SK-N-SH treated with all-trans-retinoic acid at 6 μM for 48 hours (cell line): ENCODE measurements around the gene DHRS7B.
"Not testable (repeated sequence)": the region's sequence is repeated elsewhere in the genome, so short reads cannot be mapped to it uniquely, and the experiment has no call there.

Source experiments
- ATAC-seq: fragments of 200-7000 bp; cut with Tn5 transposase; 3 replicates; pipeline ENCODE4 v1.9.1; 2020; ENCODE audit warnings: mild to moderate bottlenecking, moderate library complexity
- ARNTL ChIP-seq: fragments of 450-650 bp; formaldehyde crosslinking; IDR thresholded peaks from 2 replicates; pipeline ENCODE4 v1.5.0; 2020; ENCODE audit warnings: low read depth, mild to moderate bottlenecking, moderate library complexity, borderline replicate concordance
- BACH2 ChIP-seq: fragments of 250-450 bp; sonication (Bioruptor Pico); IDR thresholded peaks from 2 replicates; pipeline ENCODE4 v1.9.0; 2021; ENCODE audit warnings: mild to moderate bottlenecking, borderline replicate concordance
- CSDC2 ChIP-seq: fragments of 250-450 bp; sonication (Bioruptor Pico); IDR thresholded peaks from 2 replicates; pipeline ENCODE4 v1.5.0; 2020; ENCODE audit warnings: mild to moderate bottlenecking, moderate library complexity
- OSR1 ChIP-seq: fragments of 250-450 bp; sonication (Bioruptor Pico); IDR thresholded peaks from 2 replicates; pipeline ENCODE4 v1.8.0; 2022; ENCODE audit warnings: moderate library complexity, mild to moderate bottlenecking, inconsistent platforms
- PPARA ChIP-seq: fragments of 250-450 bp; sonication (Bioruptor Pico); IDR thresholded peaks from 2 replicates; pipeline ENCODE4 v1.5.0; 2020; ENCODE audit warnings: mild to moderate bottlenecking, borderline replicate concordance
- RARB ChIP-seq: fragments of 250-450 bp; sonication (Bioruptor Pico); IDR thresholded peaks from 2 replicates; pipeline ENCODE4 v1.8.0; 2021; ENCODE audit warnings: mild to moderate bottlenecking, moderate library complexity
- SNAI2 ChIP-seq: fragments of 250-450 bp; sonication (Bioruptor Pico); IDR thresholded peaks from 2 replicates; pipeline ENCODE4 v1.5.0; 2020; ENCODE audit warnings: mild to moderate bottlenecking, moderate library complexity
- TCF4 ChIP-seq: fragments of 250-450 bp; sonication (Bioruptor Pico); IDR thresholded peaks from 2 replicates; pipeline ENCODE4 v1.8.0; 2021; ENCODE audit warnings: mild to moderate bottlenecking, moderate library complexity, borderline replicate concordance
- ZC3H10 ChIP-seq: fragments of 250-450 bp; sonication (Bioruptor Pico); IDR thresholded peaks from 2 replicates; pipeline ENCODE4 v1.5.1; 2021; ENCODE audit warnings: mild to moderate bottlenecking, moderate library complexity
- ZFP3 ChIP-seq: fragments of 250-450 bp; sonication (Bioruptor Pico); IDR thresholded peaks from 2 replicates; pipeline ENCODE4 v1.5.0; 2020; ENCODE audit warnings: mild to moderate bottlenecking, moderate library complexity
- ZFP30 ChIP-seq: fragments of 450-650 bp; formaldehyde crosslinking; IDR thresholded peaks from 2 replicates; pipeline ENCODE4 v1.5.0; 2022; ENCODE audit warnings: mild to moderate bottlenecking, moderate library complexity
- ZNF565 ChIP-seq: fragments of 450-650 bp; formaldehyde crosslinking; conservative IDR thresholded peaks from 2 replicates; pipeline ENCODE4 v1.5.0; 2020; ENCODE audit warnings: low read depth, mild to moderate bottlenecking, moderate library complexity
- ZNF8 ChIP-seq: fragments of 450-650 bp; formaldehyde crosslinking; IDR thresholded peaks from 2 replicates; pipeline ENCODE4 v1.5.0; 2020; ENCODE audit warnings: mild to moderate bottlenecking, moderate library complexity
- TF ChIP-seq, protein P1 (sequence below): fragments of 250-450 bp; sonication (Bioruptor Pico); IDR thresholded peaks from 2 replicates; pipeline ENCODE4 v1.8.0; 2020; ENCODE audit warnings: mild to moderate bottlenecking, moderate library complexity, borderline replicate concordance
- TF ChIP-seq, protein P2 (sequence below): fragments of 250-450 bp; sonication (Bioruptor Pico); IDR thresholded peaks from 2 replicates; pipeline ENCODE4 v1.5.0; 2020; ENCODE audit warnings: mild to moderate bottlenecking, moderate library complexity
- TF ChIP-seq, protein P3 (sequence below): fragments of 250-450 bp; sonication (Bioruptor Pico); IDR thresholded peaks from 2 replicates; pipeline ENCODE4 v1.8.0; 2021; ENCODE audit warnings: low read depth, mild to moderate bottlenecking, moderate library complexity, borderline replicate concordance
- TF ChIP-seq, protein P4 (sequence below): fragments of 250-450 bp; sonication (Bioruptor Pico); IDR thresholded peaks from 2 replicates; pipeline ENCODE4 v1.5.1; 2021; ENCODE audit warnings: mild to moderate bottlenecking, moderate library complexity

DHRS7B gene

DNA sequence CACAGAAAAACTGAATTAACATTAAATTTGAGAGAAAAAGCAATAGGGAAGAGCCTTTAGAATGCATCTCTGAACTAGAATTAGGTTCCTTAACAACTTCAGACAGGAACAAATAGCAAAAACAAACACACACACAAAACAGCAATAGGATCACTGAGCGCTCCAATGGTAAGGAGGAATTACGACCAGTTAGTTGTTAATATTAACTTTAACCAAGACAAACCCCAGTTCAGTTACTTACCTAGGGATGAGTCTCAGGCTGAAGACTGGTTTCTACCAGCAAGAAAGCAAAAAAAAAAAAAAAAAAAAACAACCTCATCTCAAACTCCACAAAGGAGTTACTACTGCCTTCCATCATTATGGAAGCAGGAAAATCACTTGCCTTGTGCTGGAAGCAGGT, 14.6 kb downstream of the DHRS7B start:
- TF ChIP-seq ARNTL (CRISPR knock-in tag): no peak
- no peak for TF ChIP-seq ZFP30 (CRISPR knock-in tag)
- no peak for TF ChIP-seq BACH2 (CRISPR knock-in tag)
- TF ChIP-seq, protein P1, sequence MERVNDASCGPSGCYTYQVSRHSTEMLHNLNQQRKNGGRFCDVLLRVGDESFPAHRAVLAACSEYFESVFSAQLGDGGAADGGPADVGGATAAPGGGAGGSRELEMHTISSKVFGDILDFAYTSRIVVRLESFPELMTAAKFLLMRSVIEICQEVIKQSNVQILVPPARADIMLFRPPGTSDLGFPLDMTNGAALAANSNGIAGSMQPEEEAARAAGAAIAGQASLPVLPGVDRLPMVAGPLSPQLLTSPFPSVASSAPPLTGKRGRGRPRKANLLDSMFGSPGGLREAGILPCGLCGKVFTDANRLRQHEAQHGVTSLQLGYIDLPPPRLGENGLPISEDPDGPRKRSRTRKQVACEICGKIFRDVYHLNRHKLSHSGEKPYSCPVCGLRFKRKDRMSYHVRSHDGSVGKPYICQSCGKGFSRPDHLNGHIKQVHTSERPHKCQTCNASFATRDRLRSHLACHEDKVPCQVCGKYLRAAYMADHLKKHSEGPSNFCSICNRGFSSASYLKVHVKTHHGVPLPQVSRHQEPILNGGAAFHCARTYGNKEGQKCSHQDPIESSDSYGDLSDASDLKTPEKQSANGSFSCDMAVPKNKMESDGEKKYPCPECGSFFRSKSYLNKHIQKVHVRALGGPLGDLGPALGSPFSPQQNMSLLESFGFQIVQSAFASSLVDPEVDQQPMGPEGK: no peak
- TF ChIP-seq CSDC2 (CRISPR knock-in tag): no peak
- TF ChIP-seq ZC3H10 (CRISPR knock-in tag): no peak
- no peak for TF ChIP-seq ZFP3 (CRISPR knock-in tag)
- no peak for TF ChIP-seq ZNF8 (CRISPR knock-in tag)
- no peak for TF ChIP-seq SNAI2 (CRISPR knock-in tag)
- TF ChIP-seq, protein P2, sequence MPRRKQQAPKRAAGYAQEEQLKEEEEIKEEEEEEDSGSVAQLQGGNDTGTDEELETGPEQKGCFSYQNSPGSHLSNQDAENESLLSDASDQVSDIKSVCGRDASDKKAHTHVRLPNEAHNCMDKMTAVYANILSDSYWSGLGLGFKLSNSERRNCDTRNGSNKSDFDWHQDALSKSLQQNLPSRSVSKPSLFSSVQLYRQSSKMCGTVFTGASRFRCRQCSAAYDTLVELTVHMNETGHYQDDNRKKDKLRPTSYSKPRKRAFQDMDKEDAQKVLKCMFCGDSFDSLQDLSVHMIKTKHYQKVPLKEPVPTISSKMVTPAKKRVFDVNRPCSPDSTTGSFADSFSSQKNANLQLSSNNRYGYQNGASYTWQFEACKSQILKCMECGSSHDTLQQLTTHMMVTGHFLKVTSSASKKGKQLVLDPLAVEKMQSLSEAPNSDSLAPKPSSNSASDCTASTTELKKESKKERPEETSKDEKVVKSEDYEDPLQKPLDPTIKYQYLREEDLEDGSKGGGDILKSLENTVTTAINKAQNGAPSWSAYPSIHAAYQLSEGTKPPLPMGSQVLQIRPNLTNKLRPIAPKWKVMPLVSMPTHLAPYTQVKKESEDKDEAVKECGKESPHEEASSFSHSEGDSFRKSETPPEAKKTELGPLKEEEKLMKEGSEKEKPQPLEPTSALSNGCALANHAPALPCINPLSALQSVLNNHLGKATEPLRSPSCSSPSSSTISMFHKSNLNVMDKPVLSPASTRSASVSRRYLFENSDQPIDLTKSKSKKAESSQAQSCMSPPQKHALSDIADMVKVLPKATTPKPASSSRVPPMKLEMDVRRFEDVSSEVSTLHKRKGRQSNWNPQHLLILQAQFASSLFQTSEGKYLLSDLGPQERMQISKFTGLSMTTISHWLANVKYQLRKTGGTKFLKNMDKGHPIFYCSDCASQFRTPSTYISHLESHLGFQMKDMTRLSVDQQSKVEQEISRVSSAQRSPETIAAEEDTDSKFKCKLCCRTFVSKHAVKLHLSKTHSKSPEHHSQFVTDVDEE: no peak
- no peak for TF ChIP-seq OSR1 (CRISPR knock-in tag)
- ATAC-seq: no peak

DNA sequence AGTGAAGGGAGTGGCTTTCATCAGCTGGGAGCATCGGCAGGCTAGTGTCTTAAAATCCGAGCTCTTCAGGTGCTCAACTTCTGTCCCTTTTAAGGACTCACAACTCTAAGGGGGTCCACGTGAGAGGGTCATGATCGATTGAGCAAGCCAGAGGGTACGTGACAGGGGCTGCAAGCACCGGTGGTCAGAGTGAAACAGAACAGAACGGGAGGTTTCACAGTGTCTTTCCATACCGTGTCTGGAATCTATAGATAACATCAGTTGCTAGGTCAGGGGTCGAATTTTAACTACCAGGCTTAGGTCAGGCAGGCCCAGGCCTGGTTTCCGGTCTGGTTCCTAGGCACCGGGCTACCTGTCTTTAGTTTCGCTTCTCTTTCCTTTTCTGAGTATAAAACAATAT, 15.3 kb downstream of the DHRS7B start:
- not testable (repeated sequence) for ATAC-seq

DNA sequence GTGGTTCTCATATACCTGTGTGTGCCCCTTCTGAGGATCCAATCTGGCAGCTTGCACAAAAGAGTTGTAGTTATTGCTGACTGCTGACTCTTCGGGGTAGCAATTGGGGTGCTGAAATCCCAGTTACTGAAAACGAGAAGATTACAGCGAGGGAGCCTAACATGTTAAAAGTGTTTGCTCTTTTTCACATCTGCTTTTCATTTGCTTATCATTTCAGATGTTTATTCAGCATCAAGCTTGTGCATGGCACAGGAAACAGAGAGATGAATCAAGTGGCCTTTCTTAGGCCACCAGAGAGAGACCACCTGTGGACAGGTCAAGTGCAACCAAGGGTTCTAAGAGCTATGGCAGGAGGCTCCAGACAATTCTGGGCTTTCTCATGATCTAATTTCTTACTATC, 16.9 kb downstream of the DHRS7B start:
- ATAC-seq: no peak

DNA sequence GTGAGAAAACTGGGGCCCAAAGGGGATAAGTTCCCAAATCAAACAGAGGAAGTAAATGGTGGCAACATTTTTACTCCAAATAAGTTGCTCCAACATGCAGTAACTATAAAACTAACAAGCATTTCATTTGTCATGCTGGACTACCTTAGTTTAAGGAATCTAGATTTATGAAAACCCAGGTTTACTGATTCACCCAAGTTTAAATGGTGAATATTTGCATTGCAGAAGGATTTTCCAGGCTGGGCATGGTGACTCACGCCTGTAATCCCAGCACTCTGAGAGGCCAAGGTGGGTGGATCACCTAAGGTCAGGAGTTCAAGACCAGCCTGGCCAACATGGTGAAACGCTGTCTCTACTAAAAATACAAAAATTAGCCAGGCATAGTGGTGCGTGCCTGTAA, 17.5 kb downstream of the DHRS7B start:
- ATAC-seq: not testable (repeated sequence)

More for the DNA sequence above, 16.9 kb downstream of the DHRS7B start:
- TF ChIP-seq TCF4 (peak; percentile 81; the same call in 1 of the 2 replicates), ARNTL (CRISPR knock-in tag) (no peak)
- TF ChIP-seq, protein P2: peak; percentile 55; the same call in 1 of the 2 replicates
- TF ChIP-seq, protein P3, sequence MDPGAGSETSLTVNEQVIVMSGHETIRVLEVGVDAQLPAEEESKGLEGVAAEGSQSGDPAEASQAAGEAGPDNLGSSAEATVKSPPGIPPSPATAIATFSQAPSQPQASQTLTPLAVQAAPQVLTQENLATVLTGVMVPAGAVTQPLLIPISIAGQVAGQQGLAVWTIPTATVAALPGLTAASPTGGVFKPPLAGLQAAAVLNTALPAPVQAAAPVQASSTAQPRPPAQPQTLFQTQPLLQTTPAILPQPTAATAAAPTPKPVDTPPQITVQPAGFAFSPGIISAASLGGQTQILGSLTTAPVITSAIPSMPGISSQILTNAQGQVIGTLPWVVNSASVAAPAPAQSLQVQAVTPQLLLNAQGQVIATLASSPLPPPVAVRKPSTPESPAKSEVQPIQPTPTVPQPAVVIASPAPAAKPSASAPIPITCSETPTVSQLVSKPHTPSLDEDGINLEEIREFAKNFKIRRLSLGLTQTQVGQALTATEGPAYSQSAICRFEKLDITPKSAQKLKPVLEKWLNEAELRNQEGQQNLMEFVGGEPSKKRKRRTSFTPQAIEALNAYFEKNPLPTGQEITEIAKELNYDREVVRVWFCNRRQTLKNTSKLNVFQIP: no peak

DNA sequence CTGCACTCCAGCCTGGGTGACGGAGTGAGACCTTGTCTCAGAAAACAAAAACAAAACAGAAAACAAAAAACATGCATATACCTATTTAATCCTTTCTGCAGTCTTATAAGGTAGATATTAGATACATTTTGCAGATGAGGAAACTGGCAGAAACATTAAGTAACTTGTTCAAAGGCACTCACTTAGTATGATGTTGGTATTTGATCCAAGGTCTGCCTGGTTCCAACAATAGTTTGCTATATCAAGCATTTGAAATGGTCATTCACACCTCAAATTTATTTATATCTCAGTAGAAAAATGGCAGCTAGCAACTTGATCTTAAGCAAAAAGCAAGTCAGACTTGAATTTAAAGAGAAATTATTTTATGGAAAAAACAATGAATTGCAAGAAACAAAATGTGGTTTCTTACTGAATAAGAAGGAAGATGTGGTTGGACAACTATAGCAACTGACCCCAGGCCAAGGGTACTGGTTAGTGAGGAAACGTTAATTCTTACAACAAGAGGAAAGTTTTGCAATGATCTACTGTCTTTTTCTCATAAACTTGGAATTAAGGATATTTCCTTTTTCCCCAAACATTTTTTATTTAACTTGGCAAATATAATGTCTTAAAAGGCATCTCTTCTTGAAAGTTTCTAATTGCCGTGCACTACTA, 19.7 kb downstream of the DHRS7B start:
- ATAC-seq: no peak
- TF ChIP-seq ZNF565 (CRISPR knock-in tag): no peak
- no peak for TF ChIP-seq ARNTL (CRISPR knock-in tag)
- TF ChIP-seq, protein P4, sequence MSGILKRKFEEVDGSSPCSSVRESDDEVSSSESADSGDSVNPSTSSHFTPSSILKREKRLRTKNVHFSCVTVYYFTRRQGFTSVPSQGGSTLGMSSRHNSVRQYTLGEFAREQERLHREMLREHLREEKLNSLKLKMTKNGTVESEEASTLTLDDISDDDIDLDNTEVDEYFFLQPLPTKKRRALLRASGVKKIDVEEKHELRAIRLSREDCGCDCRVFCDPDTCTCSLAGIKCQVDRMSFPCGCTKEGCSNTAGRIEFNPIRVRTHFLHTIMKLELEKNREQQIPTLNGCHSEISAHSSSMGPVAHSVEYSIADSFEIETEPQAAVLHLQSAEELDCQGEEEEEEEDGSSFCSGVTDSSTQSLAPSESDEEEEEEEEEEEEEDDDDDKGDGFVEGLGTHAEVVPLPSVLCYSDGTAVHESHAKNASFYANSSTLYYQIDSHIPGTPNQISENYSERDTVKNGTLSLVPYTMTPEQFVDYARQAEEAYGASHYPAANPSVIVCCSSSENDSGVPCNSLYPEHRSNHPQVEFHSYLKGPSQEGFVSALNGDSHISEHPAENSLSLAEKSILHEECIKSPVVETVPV (CRISPR knock-in tag): no peak
- TF ChIP-seq ZC3H10 (CRISPR knock-in tag): no peak
- TF ChIP-seq PPARA (CRISPR knock-in tag): no peak
- TF ChIP-seq OSR1 (CRISPR knock-in tag): no peak
- TF ChIP-seq TCF4: no peak
- TF ChIP-seq, protein P1: no peak
- TF ChIP-seq RARB (CRISPR knock-in tag): no peak
- TF ChIP-seq, all 23 proteins: peak for 0
